GM21528 (cell line): ENCODE data around the gene AGO4.

Experiments used
- ATAC-seq: cut with Tn5 transposase; IDR thresholded peaks from one replicate; pipeline ENCODE4 v1.9.1; 2021; ENCODE audit warnings: mild to moderate bottlenecking, moderate library complexity; ENCODE audit not compliant: unreplicated experiment, low FRiP score

AGO4 gene

DNA sequence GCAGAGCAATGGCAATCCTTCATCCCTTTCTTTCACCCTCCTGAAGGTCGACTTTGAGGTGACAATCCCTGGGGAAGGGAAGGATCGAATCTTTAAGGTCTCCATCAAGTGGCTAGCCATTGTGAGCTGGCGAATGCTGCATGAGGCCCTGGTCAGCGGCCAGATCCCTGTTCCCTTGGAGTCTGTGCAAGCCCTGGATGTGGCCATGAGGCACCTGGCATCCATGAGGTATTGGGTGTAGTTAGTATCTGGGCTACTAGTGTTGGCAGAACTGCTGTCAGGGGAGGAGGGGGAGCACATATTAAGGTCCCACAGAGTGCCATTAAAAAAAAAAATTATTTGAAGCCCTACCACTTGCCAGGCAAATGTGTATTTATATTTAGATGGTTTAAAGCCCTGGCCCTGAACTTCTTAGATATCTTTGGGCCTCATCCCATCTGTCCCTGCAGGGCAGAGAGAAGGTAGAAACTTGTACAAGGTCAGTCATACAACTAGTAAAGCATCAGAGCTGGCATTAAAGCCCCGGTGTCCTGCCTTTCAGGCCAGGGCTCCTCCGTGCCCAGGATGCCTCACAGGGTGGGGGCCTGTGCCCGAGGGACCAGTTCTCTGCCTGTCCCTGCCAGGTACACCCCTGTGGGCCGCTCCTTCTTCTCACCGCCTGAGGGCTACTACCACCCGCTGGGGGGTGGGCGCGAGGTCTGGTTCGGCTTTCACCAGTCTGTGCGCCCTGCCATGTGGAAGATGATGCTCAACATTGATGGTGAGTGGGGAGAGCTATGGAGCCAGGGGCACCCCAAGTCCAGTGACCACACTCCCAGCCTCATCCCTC is 85.4 kb downstream of the AGO4 start:
- no peak for ATAC-seq

- ATAC-seq, result no peak
These were observed 86.4 kb downstream of the AGO4 start for GRCh38 chr1:35894183-35894582.

DNA sequence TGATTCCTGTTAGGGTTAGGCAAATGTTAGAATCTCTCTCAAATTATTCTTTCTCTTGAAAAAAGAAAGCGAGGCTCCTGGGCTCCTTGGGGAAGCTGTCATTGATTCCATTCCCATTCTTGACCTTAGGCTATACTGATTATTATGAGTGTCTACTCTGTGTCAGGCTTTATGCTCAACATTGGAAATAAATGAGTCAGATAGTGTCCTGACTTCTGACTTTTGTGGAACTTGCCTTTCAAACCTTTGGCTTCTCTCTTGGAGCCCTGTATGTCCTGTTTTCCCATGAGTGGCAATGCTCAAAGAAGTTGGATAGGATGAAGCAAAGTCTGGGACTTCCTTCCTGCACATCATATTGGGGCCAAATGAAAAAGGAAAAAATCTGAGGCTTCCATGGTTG is 86.8 kb downstream of the AGO4 start:
- ATAC-seq, result no peak

DNA sequence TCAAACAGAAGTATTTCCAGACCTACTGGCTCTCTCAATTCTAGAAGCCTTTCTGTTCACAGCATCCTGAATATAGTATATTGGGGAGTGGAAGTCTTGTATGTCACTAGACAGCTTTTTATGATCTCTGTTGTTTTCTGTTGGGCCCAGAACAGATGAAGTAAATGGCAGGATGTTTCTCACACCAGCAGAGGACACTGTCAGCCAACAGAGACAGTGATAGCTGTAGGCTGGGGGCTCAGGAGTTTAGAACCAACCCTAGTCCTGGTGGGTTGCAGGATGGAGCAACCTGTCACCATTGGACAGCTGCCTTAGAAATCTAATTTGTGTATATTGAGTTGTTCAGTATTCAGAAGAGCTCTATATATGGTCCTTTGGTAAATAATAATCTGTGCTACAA is 92.1 kb downstream of the AGO4 start:
- no peak for ATAC-seq

DNA sequence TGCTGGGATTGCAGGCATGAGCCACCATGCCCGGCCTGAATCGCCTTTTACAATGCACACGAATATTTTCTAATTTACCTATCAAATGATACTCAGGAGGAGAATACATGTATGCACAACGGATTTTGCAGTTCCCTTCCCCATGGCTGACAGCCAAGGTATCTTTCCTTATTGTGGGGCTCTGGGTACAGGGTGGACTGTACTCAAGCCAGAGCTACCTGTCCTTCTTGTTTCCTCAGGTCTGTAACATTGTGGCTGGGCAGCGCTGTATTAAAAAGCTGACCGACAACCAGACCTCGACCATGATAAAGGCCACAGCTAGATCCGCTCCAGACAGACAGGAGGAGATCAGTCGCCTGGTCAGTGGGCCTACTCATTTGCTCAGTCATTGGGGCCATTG is 93.4 kb downstream of the AGO4 start:
- ATAC-seq, result no peak

- ATAC-seq, result no peak
These were observed 94.9 kb downstream of the AGO4 start for GRCh38 chr1:35902671-35903070.
